ENCODE data around the gene ANKRD30A. TPM values are rescaled to one million over a fixed set of nuclear protein-coding genes. Genes with fewer than 3 reads are reported as not detected.
"Not testable (repeated sequence)": the region's sequence is repeated elsewhere in the genome, so short reads cannot be mapped to it uniquely, and the experiment has no call there.

ANKRD30A gene
- polyA plus RNA-seq, 1 experiment: not detected

- H3K4me3 ChIP-seq (ENCODE audit: low read depth, low read length): no peak overlapping the region
- H3K27me3 ChIP-seq (ENCODE audit: control insufficient read depth, insufficient read depth, low read length): no peaks in the 10 kb centered on the region
- no peak for DNase-seq (ENCODE audit: low read depth, low spot score)
- ChIA-PET CTCF (no interaction called here), POLR2A (no interaction called here)
- H3K9me3 ChIP-seq (ENCODE audit: control insufficient read depth, insufficient read depth, low read length): peaks cover 16% of the 10 kb centered on the region
- no peak overlapping the region for H3K27ac ChIP-seq (ENCODE audit: low read depth, low read length)
- TF ChIP-seq CTCF (IDR thresholded peaks at IDR 0.05; ENCODE audit: low read depth, low read length): no peak
Measured at GRCh38 chr10:37344413-37344812, 219.0 kb downstream of the ANKRD30A start.

GRCh38 chr10:37379991-37380390 lies 254.6 kb downstream of the ANKRD30A start:
- POLR2A ChIA-PET: no interaction called here
- H3K27ac ChIP-seq (ENCODE audit: low read depth, low read length): no peak overlapping the region
- TF ChIP-seq CTCF (IDR thresholded peaks at IDR 0.05; ENCODE audit: low read depth, low read length): no peak
- CTCF ChIA-PET: no interaction called here
- H3K27me3 ChIP-seq (ENCODE audit: control insufficient read depth, insufficient read depth, low read length): no peaks in the 10 kb centered on the region
- peaks cover 30% of the 10 kb centered on the region for H3K9me3 ChIP-seq (ENCODE audit: control insufficient read depth, insufficient read depth, low read length)
- no peak overlapping the region for H3K4me3 ChIP-seq (ENCODE audit: low read depth, low read length)
- no peak for DNase-seq (ENCODE audit: low read depth, low spot score)

GRCh38 chr10:37381271-37381670 lies 255.9 kb downstream of the ANKRD30A start:
- H3K4me3 ChIP-seq (ENCODE audit: low read depth, low read length): no peak overlapping the region
- ChIA-PET POLR2A (no interaction called here), CTCF (no interaction called here)
- H3K27ac ChIP-seq (ENCODE audit: low read depth, low read length): no peak overlapping the region
- no peak for TF ChIP-seq CTCF (IDR thresholded peaks at IDR 0.05; ENCODE audit: low read depth, low read length)
- peaks cover 34% of the 10 kb centered on the region for H3K9me3 ChIP-seq (ENCODE audit: control insufficient read depth, insufficient read depth, low read length)
- DNase-seq (ENCODE audit: low read depth, low spot score): no peak
- H3K27me3 ChIP-seq (ENCODE audit: control insufficient read depth, insufficient read depth, low read length): no peaks in the 10 kb centered on the region

GRCh38 chr10:37384923-37385322 lies 259.5 kb downstream of the ANKRD30A start:
- Histone ChIP-seq H3K4me3 (ENCODE audit: low read depth, low read length) (no peak overlapping the region), H3K27ac (ENCODE audit: low read depth, low read length) (no peak overlapping the region), H3K27me3 (ENCODE audit: control insufficient read depth, insufficient read depth, low read length) (no peaks in the 10 kb centered on the region), H3K9me3 (ENCODE audit: control insufficient read depth, insufficient read depth, low read length) (peaks cover 33% of the 10 kb centered on the region)
- CTCF ChIA-PET: no interaction called here
- POLR2A ChIA-PET: no interaction called here
- no peak for TF ChIP-seq CTCF (IDR thresholded peaks at IDR 0.05; ENCODE audit: low read depth, low read length)
- DNase-seq (ENCODE audit: low read depth, low spot score): no peak

- CTCF ChIA-PET: no interaction called here
- H3K27ac ChIP-seq (ENCODE audit: low read depth, low read length): no peak overlapping the region
- POLR2A ChIA-PET: no interaction called here
Measured at GRCh38 chr10:37390926-37391325, 265.5 kb downstream of the ANKRD30A start.

GRCh38 chr10:37400774-37401173 lies 275.4 kb downstream of the ANKRD30A start:
- DNase-seq (ENCODE audit: low read depth, low spot score); H3K9me3 ChIP-seq (ENCODE audit: control insufficient read depth, insufficient read depth, low read length); POLR2A ChIA-PET; H3K27me3 ChIP-seq (ENCODE audit: control insufficient read depth, insufficient read depth, low read length); H3K27ac ChIP-seq (ENCODE audit: low read depth, low read length); CTCF ChIA-PET; H3K4me3 ChIP-seq (ENCODE audit: low read depth, low read length): not testable (repeated sequence)

More at GRCh38 chr10:37390926-37391325, 265.5 kb downstream of the ANKRD30A start:
- H3K9me3 ChIP-seq (ENCODE audit: control insufficient read depth, insufficient read depth, low read length): peaks cover 26% of the 10 kb centered on the region
- DNase-seq (ENCODE audit: low read depth, low spot score): no peak
- no peaks in the 10 kb centered on the region for H3K27me3 ChIP-seq (ENCODE audit: control insufficient read depth, insufficient read depth, low read length)
- TF ChIP-seq CTCF (IDR thresholded peaks at IDR 0.05; ENCODE audit: low read depth, low read length): no peak
- no peak overlapping the region for H3K4me3 ChIP-seq (ENCODE audit: low read depth, low read length)

All from AG04450 (cell line).